K562 (cell line): ENCODE results near the gene SLC44A5.

Experiments used
- CEBPB ChIP-seq: fragments of 450-650 bp; IDR thresholded peaks from 2 replicates; pipeline ENCODE4 v1.6.1; 2016; ENCODE audit warnings: missing genetic modification characterization, missing compliant biosample characterization
- CTCF ChIP-seq, 3 experiments: IDR thresholded peaks in 2 of 3; conservative IDR thresholded peaks in 1 of 3; 2 replicates each; pipeline ENCODE4 v1.5.1; 2011 to 2012; ENCODE audit warnings: low read length in 3 of 3, mild to moderate bottlenecking in 3 of 3, control low read depth in 2 of 3, improper control_type of control experiment in 1 of 3, inconsistent platforms in 1 of 3, low read depth in 1 of 3, mixed read lengths in 1 of 3, moderate library complexity in 1 of 3; ENCODE audit not compliant: insufficient read depth in 2 of 3
- EZH2 ChIP-seq: IDR thresholded peaks from 2 replicates; pipeline ENCODE4 v1.6.1; 2012; ENCODE audit warnings: low read depth, mild to moderate bottlenecking, inconsistent platforms, low read length, borderline replicate concordance

DNA sequence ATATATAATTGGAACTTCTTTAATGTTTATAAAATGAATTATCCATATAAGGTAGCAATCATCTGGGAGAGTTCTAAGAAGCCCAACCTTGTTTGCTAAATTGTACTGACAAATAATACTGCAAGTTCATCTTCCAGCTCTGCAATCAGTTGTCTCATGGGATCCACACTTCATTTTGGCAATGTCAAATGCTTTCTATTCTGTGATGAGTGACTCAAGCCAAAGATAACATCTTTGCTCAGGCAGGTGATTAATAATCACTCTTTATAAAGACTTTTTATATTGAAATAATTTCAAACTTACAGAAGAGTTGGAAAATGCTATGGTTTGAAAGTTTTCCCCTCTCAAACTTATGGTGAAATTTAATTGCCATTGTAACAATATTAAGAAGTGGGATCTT is 67.2 kb downstream of the SLC44A5 start:
- TF ChIP-seq EZH2 (no peak), CTCF (IDR thresholded peaks at IDR 0.05 in 2 of 3, conservative IDR thresholded peaks at IDR 0.05 in 1 of 3; ENCODE audit: insufficient read depth in 2 of 3, low read depth in 1 of 3, low read length in 3 of 3) (no peak), CEBPB (tag) (no peak)
